Bronchial epithelial cell (primary cell): Measurements from ENCODE around the gene PIP5K1A. TPM values are rescaled to one million over a fixed set of nuclear protein-coding genes. Genes with fewer than 3 reads are reported as not detected.

Source experiments
- DNase-seq: peaks from one replicate; pipeline ENCODE4 v3.0.0-alpha.2; 2010; ENCODE audit warnings: low read depth
- FAIRE-seq: peaks from 2 replicates; lab custom pipeline; 2011; peaks lifted over from hg19 to GRCh38; lab: Jason Lieb, UNC
- H3K27me3 ChIP-seq: 2 replicates; pipeline ENCODE4 v1.5.1; 2011; ENCODE audit warnings: low read length; ENCODE audit not compliant: control insufficient read depth, insufficient read depth
- H3K36me3 ChIP-seq: 2 replicates; pipeline ENCODE4 v1.5.1; 2011; ENCODE audit warnings: low read length; ENCODE audit not compliant: control insufficient read depth, insufficient read depth
- H3K4me3 ChIP-seq: 2 replicates; pipeline ENCODE4 v1.5.1; 2011; ENCODE audit warnings: mild to moderate bottlenecking, low read depth, low read length, control low read depth
- CTCF ChIP-seq: IDR thresholded peaks from 2 replicates; pipeline ENCODE4 v1.5.1; 2011; ENCODE audit warnings: mild to moderate bottlenecking, moderate library complexity, low read length, control low read depth, inconsistent platforms; ENCODE audit not compliant: insufficient read depth, severe bottlenecking
- total RNA-seq: library from RNA; depleted of rRNA; stranded (reverse); fragments of >200 nt; gene quantifications from 2 replicates; pipeline ENCODE4 v1.2.1, GENCODE V29; 2014

The PIP5K1A gene
- total RNA-seq, 1 donor from 2014 or later, result 44.0 TPM

GRCh38 chr1:151159373-151159772 is 39.0 kb upstream of the PIP5K1A start:
- no peak for FAIRE-seq
- H3K27me3 ChIP-seq, result no peaks in the 10 kb centered on the region
- DNase-seq, result no peak
- no peak for TF ChIP-seq CTCF
- H3K36me3 ChIP-seq, result peaks cover 10% of the 10 kb centered on the region
- no peak overlapping the region for H3K4me3 ChIP-seq

- Histone ChIP-seq H3K36me3 (peaks cover 12% of the 10 kb centered on the region), H3K27me3 (no peaks in the 10 kb centered on the region), H3K4me3 (peak overlapping the region; percentile 66)
- no peak for TF ChIP-seq CTCF
- DNase-seq, result no peak
- no peak for FAIRE-seq
Measured at GRCh38 chr1:151164732-151165280, 33.5 kb upstream of the PIP5K1A start.

DNA sequence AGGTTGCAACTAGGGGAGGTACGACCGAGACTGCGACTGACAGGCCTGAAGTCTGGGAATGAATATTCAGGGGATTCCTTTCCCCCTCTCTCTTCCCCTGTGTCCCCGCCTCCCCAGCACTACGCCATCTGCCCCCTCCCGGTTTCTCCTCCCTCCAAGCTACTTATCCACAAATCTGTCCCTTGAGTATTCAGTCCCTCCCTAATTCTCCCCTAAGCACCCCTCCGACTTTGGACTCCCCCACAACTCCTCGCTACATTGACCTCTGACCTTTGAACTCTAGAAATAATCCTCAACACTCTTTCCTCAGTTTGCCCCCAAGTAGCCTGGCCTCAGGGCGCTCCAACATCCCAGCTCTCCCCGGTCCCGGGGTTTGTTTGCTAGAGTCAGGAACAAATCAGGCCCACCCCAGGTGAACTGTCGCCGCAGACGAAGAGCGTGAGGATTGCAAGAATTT is 33.0 kb upstream of the PIP5K1A start:
- DNase-seq (peak; percentile 16), FAIRE-seq (no peak)
- peak overlapping the region; percentile 66 for H3K4me3 ChIP-seq
- TF ChIP-seq CTCF, result no peak
- no peaks in the 10 kb centered on the region for H3K27me3 ChIP-seq
- H3K36me3 ChIP-seq, result peaks cover 11% of the 10 kb centered on the region

DNA sequence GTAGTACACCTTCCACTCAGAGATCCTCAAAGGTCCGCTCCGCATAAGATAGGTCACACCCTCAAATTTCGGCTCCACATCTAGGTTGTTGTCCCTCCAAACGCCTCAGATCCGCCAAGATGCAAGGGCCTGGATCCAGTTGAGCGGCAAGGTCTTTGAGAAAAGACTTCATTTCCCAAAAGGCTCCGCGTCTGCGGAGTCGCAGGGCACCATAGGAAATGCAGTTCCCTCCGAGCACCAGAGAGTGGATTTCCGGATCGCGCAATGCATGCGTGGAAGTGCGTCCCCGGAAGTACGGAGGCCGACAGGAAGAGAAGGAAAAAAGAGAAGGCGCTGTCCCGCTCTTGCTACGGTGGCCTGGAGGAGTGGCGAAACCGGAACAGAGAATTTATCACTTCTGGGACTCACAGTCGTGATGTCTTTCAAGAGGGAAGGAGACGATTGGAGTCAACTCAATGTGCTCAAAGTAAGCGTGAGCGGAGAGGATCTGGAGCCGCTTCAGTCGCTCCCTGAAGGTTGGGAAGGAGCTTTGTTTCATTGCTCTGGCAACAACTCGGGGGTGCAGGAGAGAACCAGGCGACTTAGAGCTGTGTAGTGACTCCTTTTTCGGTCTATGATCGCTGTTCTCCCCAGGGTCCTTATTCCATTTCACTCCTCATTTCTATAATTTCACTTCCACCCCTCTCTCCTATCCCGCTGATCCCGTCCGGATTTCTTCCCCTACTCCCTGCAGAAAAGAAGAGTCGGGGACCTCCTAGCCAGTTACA is 32.4 kb upstream of the PIP5K1A start, which contains the start of the genes LYSMD1 and SCNM1:
LYSMD1 (minus strand) TSS at position 165 of the 767 bp plus-strand sequence. CDS start 644 bp downstream, outside the sequence.
SCNM1 (plus strand) TSS at position 407 of the 767 bp plus-strand sequence; CDS start at position 416, 9 bp downstream.
- FAIRE-seq (peak; percentile 77), DNase-seq (peak; percentile 95)
- Histone ChIP-seq H3K27me3 (no peaks in the 10 kb centered on the region), H3K4me3 (peak within 1 kb of the TSS; percentile 66), H3K36me3 (peaks cover 8% of the 10 kb centered on the region)
- no peak for TF ChIP-seq CTCF

GRCh38 chr1:151166505-151166956 is 31.8 kb upstream of the PIP5K1A start:
- FAIRE-seq (no peak), DNase-seq (peak; percentile 54)
- H3K4me3 ChIP-seq, result peak overlapping the region; percentile 66
- no peaks in the 10 kb centered on the region for H3K27me3 ChIP-seq
- H3K36me3 ChIP-seq, result peaks cover 6% of the 10 kb centered on the region
- TF ChIP-seq CTCF, result no peak
